Activated CD4-positive, alpha-beta T cell treated with anti-CD3 and anti-CD28 coated beads for 36 hours (primary cell): Measurements from ENCODE around the gene NELFB. TPM values are rescaled to one million over a fixed set of nuclear protein-coding genes. Genes with fewer than 3 reads are reported as not detected.

ENCODE experiments used
- ATAC-seq: fragments of 200-7000 bp; cut with Tn5 transposase; one replicate; pipeline ENCODE4 v1.10.0; 2021; ENCODE audit warnings: mild to moderate bottlenecking, moderate library complexity
- CTCF ChIA-PET: fragments of 350-600 bp; sonication (Branson Sonifier 250); formaldehyde crosslinking; loops from one replicate; lab custom pipeline; 2021; ENCODE audit warnings: antibody characterized with exemption; lab: Charles Lee
- POLR2A ChIA-PET: fragments of 350-600 bp; sonication (Branson Sonifier 250); formaldehyde crosslinking; loops from one replicate; lab custom pipeline; 2021; ENCODE audit warnings: antibody characterized with exemption, inconsistent platforms; lab: Charles Lee
- DNase-seq: peaks from one replicate; pipeline ENCODE4 v3.0.0-alpha.2; 2020
- H3K27ac Mint-ChIP-seq: one replicate; pipeline ENCODE4 v1.8.0; 2021; ENCODE audit warnings: mixed read lengths
- H3K27me3 Mint-ChIP-seq: one replicate; pipeline ENCODE4 v1.8.0; 2021; ENCODE audit warnings: mixed read lengths
- H3K36me3 Mint-ChIP-seq: one replicate; pipeline ENCODE4 v1.8.0; 2021; ENCODE audit warnings: low read depth, mixed read lengths
- H3K4me1 Mint-ChIP-seq: one replicate; pipeline ENCODE4 v1.8.0; 2021; ENCODE audit warnings: mixed read lengths
- H3K4me3 Mint-ChIP-seq: one replicate; pipeline ENCODE4 v1.8.0; 2021; ENCODE audit warnings: mild to moderate bottlenecking, moderate library complexity, mixed read lengths
- H3K9me3 Mint-ChIP-seq: one replicate; pipeline ENCODE4 v1.8.0; 2021; ENCODE audit warnings: low read depth, mixed read lengths
- intact Hi-C, 2 experiments: fragments of 100-400 bp; cut with DNase I in 1 of 2; cut with micrococcal nuclease in 1 of 2; formaldehyde crosslinking; loops; one replicate each; pipeline versions ENCODE4 v1.14.2 to v1.15.1; 2022 to 2024; cut with DNase I, micrococcal nuclease
- total RNA-seq, 2 experiments: library from RNA; stranded (reverse); gene quantifications; one replicate each; pipeline ENCODE4 v1.2.3, GENCODE V29; 2021

NELFB gene
- total RNA-seq, 2 experiments from 2014 or later = 41.4 to 54.1 TPM

DNA sequence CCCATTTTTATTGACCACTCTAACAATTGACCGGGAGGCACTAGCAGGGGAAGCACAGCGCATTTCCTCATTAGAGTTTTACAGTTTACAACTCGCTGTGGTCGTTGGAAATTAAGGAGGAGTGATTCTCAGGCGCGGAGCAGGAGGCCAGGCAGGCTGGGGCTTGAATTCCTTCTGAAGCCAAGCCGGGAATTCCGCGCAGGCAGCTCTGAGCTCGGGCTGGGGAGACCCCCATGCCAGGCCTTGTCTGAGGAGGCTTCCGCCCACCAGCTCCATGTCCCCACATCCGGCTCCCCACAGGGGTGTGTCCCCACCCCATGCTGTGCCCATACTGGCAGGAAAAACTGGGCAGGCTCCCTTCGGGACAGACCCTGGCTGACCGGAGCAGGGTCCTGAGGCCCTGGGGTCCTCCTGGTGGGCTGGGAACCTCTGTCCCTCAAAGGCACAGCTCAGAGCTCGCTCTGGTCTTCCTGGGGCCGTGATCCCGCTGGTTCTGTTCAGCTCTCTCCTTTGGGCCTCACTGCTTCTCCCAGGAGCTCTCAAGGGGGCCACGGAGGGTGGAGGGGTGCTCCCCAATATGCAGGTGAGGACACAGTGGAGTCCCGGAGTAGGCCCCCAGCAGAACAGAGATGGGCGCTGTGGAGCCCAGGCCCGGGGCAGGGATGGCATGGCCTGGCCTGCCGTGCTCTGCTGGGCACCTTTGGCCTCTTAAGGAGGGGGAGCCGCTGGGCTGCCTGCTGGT, 48.2 kb downstream of the NELFB start:
- no peaks in the 10 kb centered on the region for H3K9me3 Mint-ChIP-seq
- H3K27ac Mint-ChIP-seq = no peak overlapping the region
- H3K36me3 Mint-ChIP-seq = no peaks in the 10 kb centered on the region
- H3K4me1 Mint-ChIP-seq = peaks cover 17% of the 10 kb centered on the region
- CTCF ChIA-PET = interaction anchor here (0.6 to 0.8 kb wide), 4 partner anchors 15 to 344 kb away, joined by 3 to 4 read pairs (median 4); no protein-coding TSS in a partner anchor
- ATAC-seq (no peak), DNase-seq (no peak)
- peaks cover 9% of the 10 kb centered on the region for H3K27me3 Mint-ChIP-seq
- POLR2A ChIA-PET = interaction anchor here (0.6 kb wide), 1 partner anchor 1527 kb away, joined by 5 read pairs; no protein-coding TSS in a partner anchor
- intact Hi-C loops = loop anchor here in 1 of 2 experiments (2.0 kb wide), 2 partner anchors 23 to 175 kb away; no protein-coding TSS in a partner anchor
- H3K4me3 Mint-ChIP-seq = peak overlapping the region; percentile 28

DNA sequence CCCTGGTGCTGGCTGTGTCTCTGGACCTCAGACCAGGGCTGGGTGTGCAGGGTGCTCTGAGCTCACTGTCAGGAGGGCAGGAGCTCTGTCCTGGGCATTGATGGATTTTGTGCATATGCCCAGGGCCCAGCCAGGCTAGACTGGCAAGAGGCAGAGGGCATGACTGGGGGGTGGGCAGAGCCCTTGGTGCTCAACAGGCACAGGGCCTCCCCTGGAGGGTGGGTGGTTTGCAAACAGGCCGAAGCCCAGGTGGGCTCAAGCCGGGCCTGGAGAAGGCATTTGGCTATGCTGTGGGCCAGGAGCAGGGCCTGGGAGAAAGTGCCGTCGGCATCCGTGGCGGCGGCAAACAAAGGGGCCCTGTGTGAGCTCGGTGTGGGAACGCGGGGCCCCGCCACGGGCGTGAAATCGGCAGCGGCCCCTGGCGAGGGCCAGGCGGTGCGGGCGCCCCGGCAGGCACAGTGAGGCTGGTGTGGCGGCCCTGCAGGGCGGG, 48.8 kb downstream of the NELFB start:
- DNase-seq (no peak), ATAC-seq (no peak)
- no peak overlapping the region for H3K4me3 Mint-ChIP-seq
- peaks cover 17% of the 10 kb centered on the region for H3K4me1 Mint-ChIP-seq
- intact Hi-C loops = loop anchor here in 1 of 2 experiments (2.0 kb wide), 2 partner anchors 23 to 175 kb away; no protein-coding TSS in a partner anchor
- ChIA-PET POLR2A (interaction anchor here (0.6 kb wide), 1 partner anchor 1527 kb away, joined by 5 read pairs; no protein-coding TSS in a partner anchor), CTCF (interaction anchor here (0.6 to 0.8 kb wide), 3 partner anchors 14 to 344 kb away, joined by 3 to 4 read pairs (median 4); no protein-coding TSS in a partner anchor)
- H3K9me3 Mint-ChIP-seq = no peaks in the 10 kb centered on the region
- peaks cover 9% of the 10 kb centered on the region for H3K27me3 Mint-ChIP-seq
- H3K36me3 Mint-ChIP-seq = no peaks in the 10 kb centered on the region
- no peak overlapping the region for H3K27ac Mint-ChIP-seq

DNA sequence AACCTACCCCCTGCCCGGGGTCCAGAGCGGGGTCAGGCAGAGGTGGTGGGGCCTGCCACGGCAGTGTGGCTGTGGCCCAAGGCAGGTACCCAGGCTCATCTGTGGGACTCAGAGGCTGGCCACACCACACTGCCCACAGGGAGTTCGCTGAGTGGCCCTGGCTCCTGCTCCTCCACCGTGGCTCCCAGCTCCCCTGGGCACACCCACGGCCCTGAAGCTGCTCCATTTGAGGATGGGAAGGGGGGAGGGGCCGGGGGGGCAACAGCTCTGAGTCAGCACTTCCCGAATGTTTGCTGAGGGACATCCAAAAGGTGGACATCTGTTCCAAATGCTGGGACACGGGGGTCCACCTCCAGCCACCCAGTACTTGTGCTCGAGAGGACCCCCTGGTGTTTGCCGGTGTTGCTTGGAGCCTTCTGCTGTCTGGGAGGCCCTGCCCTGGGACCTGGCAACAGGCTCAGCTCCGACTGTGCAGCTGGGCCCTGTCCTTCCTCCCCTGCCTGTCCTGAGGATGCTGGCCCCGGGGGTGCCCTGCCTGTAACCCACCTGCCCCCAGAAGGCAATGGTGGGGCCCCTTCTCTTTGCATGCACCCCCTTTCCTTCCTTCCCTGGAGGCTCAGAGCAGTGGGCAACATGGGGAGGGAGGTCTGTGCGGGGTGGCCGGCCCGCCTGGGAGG, 49.4 kb downstream of the NELFB start:
- H3K4me3 Mint-ChIP-seq = no peak overlapping the region
- ChIA-PET CTCF (interaction anchor here (0.5 kb wide), 1 partner anchor 231 kb away, joined by 4 read pairs; no protein-coding TSS in a partner anchor), POLR2A (interaction anchor here (0.6 kb wide), 1 partner anchor 1528 kb away, joined by 5 read pairs; no protein-coding TSS in a partner anchor)
- DNase-seq = no peak
- H3K27ac Mint-ChIP-seq = no peak overlapping the region
- intact Hi-C loops = no loop called here
- peaks cover 17% of the 10 kb centered on the region for H3K4me1 Mint-ChIP-seq
- H3K27me3 Mint-ChIP-seq = peaks cover 7% of the 10 kb centered on the region
- no peak for ATAC-seq
- no peaks in the 10 kb centered on the region for H3K9me3 Mint-ChIP-seq
- no peaks in the 10 kb centered on the region for H3K36me3 Mint-ChIP-seq

DNA sequence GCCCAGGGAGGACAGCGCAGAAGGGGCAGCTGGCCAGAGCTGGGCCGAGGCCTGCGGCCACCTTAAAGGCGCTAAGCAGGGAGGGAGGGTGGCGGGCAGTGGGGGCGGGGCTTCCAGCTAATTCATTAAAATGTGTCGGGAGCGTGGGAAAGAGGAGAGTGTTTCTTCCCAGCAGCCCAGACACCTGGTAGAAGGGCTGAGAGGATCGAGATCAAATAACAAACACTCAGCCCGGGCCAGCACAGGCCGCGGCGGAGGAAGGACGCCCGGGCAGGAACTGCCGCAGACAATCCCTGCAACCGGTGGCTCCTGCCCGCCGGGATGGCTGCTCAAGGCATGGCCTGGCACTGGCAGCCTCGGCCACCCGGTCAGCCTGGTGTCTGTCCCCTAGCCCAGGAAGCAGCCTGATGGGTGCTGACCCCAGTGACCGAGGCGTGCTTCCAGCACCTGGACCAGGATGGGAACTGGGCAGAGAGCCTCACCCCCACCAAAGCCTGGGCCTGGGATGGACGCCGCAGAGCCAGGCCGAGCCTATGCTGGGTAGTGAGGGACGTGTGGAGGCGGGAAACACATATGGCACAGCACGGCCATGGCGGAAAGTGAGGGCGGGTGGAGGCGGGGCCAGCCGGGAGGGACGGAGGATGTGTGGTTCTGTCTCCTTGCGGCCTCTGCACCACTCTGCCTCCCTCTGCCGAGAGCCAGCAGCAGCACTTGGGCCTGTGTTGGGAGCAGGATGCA, 50.1 kb downstream of the NELFB start:
- ChIA-PET POLR2A (no interaction called here), CTCF (interaction anchor here (0.5 kb wide), 1 partner anchor 230 kb away, joined by 4 read pairs; no protein-coding TSS in a partner anchor)
- H3K27ac Mint-ChIP-seq = peak overlapping the region; percentile 51
- intact Hi-C loops = no loop called here
- DNase-seq (peak; percentile 86), ATAC-seq (peak; percentile 65)
- H3K4me1 Mint-ChIP-seq = peaks cover 13% of the 10 kb centered on the region
- H3K9me3 Mint-ChIP-seq = no peaks in the 10 kb centered on the region
- peaks cover 3% of the 10 kb centered on the region for H3K27me3 Mint-ChIP-seq
- H3K36me3 Mint-ChIP-seq = no peaks in the 10 kb centered on the region
- no peak overlapping the region for H3K4me3 Mint-ChIP-seq

DNA sequence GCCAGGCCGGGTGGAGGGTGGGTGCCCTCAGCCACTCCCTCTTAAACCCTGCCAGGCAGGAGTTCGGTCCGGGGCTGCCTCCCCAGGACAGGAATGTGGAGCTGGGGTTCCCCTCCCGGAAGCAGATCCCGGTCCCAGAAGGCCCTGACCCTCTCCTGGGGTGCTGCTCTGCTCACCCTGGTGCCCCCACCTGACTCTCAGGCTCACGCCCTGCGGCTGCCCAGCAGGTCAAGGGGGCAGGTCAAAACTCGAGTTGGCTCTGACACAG, 50.6 kb downstream of the NELFB start:
- peaks cover 2% of the 10 kb centered on the region for H3K27me3 Mint-ChIP-seq
- POLR2A ChIA-PET = no interaction called here
- H3K27ac Mint-ChIP-seq = peak overlapping the region; percentile 51
- no peaks in the 10 kb centered on the region for H3K36me3 Mint-ChIP-seq
- peaks cover 11% of the 10 kb centered on the region for H3K4me1 Mint-ChIP-seq
- ATAC-seq = no peak
- CTCF ChIA-PET = no interaction called here
- no peak overlapping the region for H3K4me3 Mint-ChIP-seq
- DNase-seq = no peak
- H3K9me3 Mint-ChIP-seq = no peaks in the 10 kb centered on the region
- intact Hi-C loops = no loop called here

DNA sequence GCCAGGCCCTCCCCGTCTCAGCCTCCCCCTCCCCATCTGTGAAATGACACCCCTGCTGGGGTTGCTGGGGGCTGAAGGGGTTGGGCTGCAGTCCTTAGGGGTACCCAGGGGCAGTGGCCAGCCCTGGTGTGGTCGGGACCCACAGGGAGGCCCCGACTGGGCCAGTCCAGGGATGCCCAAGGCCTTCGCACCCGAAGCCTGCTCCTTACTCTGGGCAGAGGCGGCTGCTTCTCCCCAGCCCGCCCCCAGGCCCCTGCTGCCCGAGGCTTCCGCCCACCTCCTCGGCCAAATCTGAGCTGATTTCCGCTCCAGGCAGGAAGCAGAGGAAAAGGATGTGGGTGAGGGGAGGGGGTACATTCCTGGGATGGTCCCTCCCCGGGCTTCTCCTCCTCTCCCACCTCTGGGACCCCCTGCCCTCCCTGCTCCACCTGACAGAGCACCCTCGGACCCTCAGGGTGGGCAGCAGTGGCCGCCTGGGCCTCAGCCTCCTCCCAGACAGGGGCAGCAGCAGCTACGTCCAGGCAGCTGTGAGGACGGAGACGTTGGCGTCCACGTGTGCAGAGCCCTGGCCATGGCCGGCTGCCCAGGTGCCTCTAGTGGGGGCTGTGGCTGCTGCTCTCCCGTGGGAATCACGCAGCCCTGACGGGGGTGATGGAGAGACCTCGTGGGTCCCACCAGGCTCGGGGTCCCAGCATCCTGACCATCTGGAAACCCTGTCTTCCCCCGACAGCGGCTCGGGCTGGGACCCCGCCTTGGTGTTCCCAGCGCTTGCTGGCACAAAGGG, 51.1 kb downstream of the NELFB start:
- ChIA-PET CTCF (no interaction called here), POLR2A (no interaction called here)
- ATAC-seq (no peak), DNase-seq (no peak)
- Mint-ChIP-seq H3K36me3 (no peaks in the 10 kb centered on the region), H3K9me3 (no peaks in the 10 kb centered on the region), H3K4me1 (peaks cover 9% of the 10 kb centered on the region), H3K27ac (no peak overlapping the region), H3K27me3 (no peaks in the 10 kb centered on the region), H3K4me3 (no peak overlapping the region)
- intact Hi-C loops = no loop called here

DNA sequence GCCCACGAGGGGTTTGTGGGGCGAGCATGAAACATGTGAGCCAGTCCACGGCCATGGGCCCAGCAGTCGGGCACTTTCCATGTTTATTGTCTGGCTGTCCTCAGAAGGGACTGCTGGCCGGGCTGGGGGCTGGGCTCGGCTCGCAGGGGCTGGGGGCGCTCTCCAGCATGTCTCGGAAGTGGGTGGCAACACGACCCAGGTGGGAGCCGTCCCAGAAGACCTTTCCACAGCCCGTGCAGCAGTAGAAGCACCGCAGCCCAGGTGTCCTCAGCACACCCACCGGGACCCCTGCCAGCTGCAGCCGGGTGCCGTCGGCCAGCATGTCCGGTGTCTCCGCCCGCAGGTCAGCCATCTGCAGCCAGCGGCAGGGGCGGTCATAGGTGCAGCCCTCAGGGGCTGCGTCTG, 51.7 kb downstream of the NELFB start:
- Mint-ChIP-seq H3K9me3 (no peaks in the 10 kb centered on the region), H3K27me3 (no peaks in the 10 kb centered on the region), H3K27ac (no peak overlapping the region), H3K36me3 (no peaks in the 10 kb centered on the region), H3K4me1 (peaks cover 9% of the 10 kb centered on the region), H3K4me3 (no peak overlapping the region)
- ChIA-PET POLR2A (no interaction called here), CTCF (no interaction called here)
- intact Hi-C loops = no loop called here
- ATAC-seq (no peak), DNase-seq (no peak)

DNA sequence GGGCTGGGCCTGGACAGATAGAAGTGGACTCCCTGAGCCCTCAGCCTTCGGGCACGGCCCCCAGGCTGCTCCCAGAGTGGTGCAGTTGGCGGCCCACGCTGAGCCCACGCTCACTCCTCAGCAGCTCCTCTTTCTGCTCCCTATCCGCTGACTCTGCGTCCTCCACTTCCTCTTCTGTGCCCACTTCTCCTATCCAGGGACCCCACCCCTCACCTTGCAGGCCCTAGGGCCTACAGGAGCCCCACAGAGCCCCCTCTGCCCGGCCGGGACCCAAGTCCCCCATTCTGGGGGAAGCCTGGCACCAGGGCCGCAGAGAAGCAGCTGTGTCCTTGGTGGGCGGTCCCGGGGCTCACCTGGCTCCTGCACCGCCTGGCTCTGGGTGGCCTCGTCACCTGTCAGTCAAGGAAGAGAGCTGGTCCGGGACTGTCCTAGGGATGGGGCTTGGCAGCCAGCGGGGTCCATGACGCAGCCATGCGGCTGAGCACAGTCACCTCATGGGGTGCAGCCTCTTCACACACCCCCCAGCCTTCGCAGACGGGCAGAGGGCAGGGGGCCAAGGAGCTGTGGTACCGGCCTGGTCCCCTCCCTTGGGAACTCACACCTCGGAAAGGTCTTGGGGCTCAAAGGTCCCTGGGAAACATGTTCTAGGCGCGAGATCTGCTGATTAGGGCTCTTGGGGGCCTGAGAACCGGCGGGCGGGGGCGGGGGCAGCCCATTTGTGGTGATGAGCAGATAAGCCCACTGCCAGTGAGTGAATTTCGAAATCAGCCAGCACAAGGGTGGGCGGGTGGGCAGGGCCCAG, 52.3 kb downstream of the NELFB start:
- CTCF ChIA-PET = interaction anchor here (0.7 kb wide), 1 partner anchor 283 kb away, joined by 3 read pairs; no protein-coding TSS in a partner anchor
- Mint-ChIP-seq H3K27ac (no peak overlapping the region), H3K9me3 (no peaks in the 10 kb centered on the region)

DNA sequence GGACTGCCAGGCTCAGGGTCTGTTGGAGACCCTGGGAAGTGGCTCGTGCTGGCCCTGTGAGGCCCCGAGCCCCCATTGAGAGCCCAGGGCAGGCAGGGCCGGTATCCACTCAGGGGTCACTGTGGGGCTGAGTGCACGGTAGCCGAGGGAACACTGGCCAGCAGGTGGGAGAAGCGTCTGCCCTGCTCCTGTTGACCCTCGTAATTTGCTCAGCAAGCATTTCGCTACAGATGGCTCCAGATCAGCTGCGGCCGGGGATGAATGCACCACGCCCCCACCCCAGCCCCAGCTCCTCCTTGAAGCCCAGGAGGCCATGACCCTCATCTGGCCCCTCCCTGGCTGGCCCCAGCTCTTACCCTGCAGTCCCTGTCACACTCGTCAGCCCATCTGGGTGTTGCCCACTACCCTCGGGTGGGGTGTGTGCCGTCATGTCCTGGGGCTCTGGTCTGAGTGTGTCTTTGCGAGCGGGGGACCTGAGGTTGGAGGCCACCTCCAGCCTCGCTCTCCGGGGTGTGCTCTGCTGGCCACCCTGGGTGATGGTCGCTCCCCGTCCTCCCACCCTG, 53.0 kb downstream of the NELFB start:
- Mint-ChIP-seq H3K9me3 (no peaks in the 10 kb centered on the region), H3K27ac (no peak overlapping the region), H3K4me1 (peaks cover 9% of the 10 kb centered on the region), H3K4me3 (no peak overlapping the region), H3K27me3 (no peaks in the 10 kb centered on the region), H3K36me3 (no peaks in the 10 kb centered on the region)
- DNase-seq = no peak
- CTCF ChIA-PET = interaction anchor here (0.7 kb wide), 1 partner anchor 283 kb away, joined by 3 read pairs; no protein-coding TSS in a partner anchor
- no peak for ATAC-seq
- intact Hi-C loops = no loop called here
- POLR2A ChIA-PET = no interaction called here

More for the DNA sequence above, 52.3 kb downstream of the NELFB start:
- intact Hi-C loops = no loop called here
- no peak overlapping the region for H3K4me3 Mint-ChIP-seq
- POLR2A ChIA-PET = no interaction called here
- H3K27me3 Mint-ChIP-seq = no peaks in the 10 kb centered on the region
- peaks cover 9% of the 10 kb centered on the region for H3K4me1 Mint-ChIP-seq
- no peak for ATAC-seq
- H3K36me3 Mint-ChIP-seq = no peaks in the 10 kb centered on the region
- DNase-seq = no peak
